ENCODE measurements around the gene MSL1. TPM values are rescaled to one million over a fixed set of nuclear protein-coding genes. Genes with fewer than 3 reads are reported as not detected.

The MSL1 gene
- total and polyA plus RNA-seq, 2 of the 13 experiments (the other 11 are each of a cell fraction or from before 2014, with no cell fraction given): 63.8 to 88.5 TPM

DNA sequence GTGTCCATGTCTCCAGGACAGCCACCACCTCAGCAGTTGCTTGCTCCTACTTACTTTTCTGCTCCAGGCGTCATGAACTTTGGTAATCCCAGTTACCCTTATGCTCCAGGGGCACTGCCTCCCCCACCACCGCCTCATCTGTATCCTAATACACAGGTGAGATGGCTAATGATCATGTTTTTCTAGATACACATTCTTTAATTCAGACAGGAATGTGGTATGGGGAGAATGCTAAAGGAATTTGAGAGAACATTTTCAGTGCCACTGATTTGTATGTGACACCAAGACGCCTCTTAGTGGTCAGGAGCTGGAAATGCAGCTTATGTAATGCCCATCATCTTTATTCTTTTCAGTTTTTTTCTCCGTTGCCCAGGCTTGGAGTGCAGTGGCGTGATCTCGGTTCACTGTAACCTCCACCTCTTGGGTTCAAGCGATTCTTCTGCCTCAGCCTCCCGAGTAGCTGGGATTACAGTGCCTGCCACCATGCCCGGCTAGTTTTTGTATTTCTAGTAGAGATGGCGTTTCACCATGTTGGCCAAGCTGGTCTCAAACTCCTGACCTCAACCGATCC is 46.6 kb downstream of the MSL1 start (continued):
- TF ChIP-seq ZNF788 (CRISPR knock-in tag; IDR thresholded peaks at IDR 0.05; ENCODE audit: borderline replicate concordance): no peak
- 0 out of 2 replicates have a peak, but pooled peaks have one; percentile 56 for TF ChIP-seq ZBTB3 (CRISPR knock-in tag; IDR thresholded peaks at IDR 0.05; ENCODE audit: borderline replicate concordance, low read depth)
- TF ChIP-seq KLF13 (CRISPR knock-in tag; IDR thresholded peaks at IDR 0.05): no peak
- peak; percentile 52; the same call in 1 of the 2 replicates for TF ChIP-seq ERF (CRISPR knock-in tag; IDR thresholded peaks at IDR 0.05)
- 0 out of 2 replicates have a peak, but pooled peaks have one; percentile 59 for TF ChIP-seq ZNF33B (CRISPR knock-in tag; IDR thresholded peaks at IDR 0.05)
- TF ChIP-seq ARID4A (CRISPR knock-in tag; IDR thresholded peaks at IDR 0.05; ENCODE audit: borderline replicate concordance): peak; percentile 29; the same call in 1 of the 2 replicates
- TF ChIP-seq HOXA9 (CRISPR knock-in tag; IDR thresholded peaks at IDR 0.05; ENCODE audit: borderline replicate concordance): no peak
- TF ChIP-seq ZNF383 (CRISPR knock-in tag; IDR thresholded peaks at IDR 0.05; ENCODE audit: borderline replicate concordance): peak; percentile 61; the same call in 1 of the 2 replicates
- TF ChIP-seq ZNF10 (CRISPR knock-in tag; IDR thresholded peaks at IDR 0.05; ENCODE audit: borderline replicate concordance, low read depth): no peak
- TF ChIP-seq ZNF230 (CRISPR knock-in tag; IDR thresholded peaks at IDR 0.05): 0 out of 2 replicates have a peak, but pooled peaks have one; percentile 13
- TF ChIP-seq JUN (CRISPR knock-in tag; IDR thresholded peaks at IDR 0.05): peak; percentile 46; the same call in 1 of the 2 replicates
- no peak for TF ChIP-seq NR1H2 (CRISPR knock-in tag; IDR thresholded peaks at IDR 0.05; ENCODE audit: borderline replicate concordance, low read depth)
- TF ChIP-seq ZNF510 (CRISPR knock-in tag; IDR thresholded peaks at IDR 0.05; ENCODE audit: low read depth): 0 out of 2 replicates have a peak, but pooled peaks have one; percentile 30
- TF ChIP-seq ARID3A (IDR thresholded peaks at IDR 0.05; ENCODE audit: low read depth, low read length): peak; percentile 83
- peak; percentile 40; the same call in 1 of the 2 replicates for TF ChIP-seq RXRB (CRISPR knock-in tag; IDR thresholded peaks at IDR 0.05; ENCODE audit: borderline replicate concordance)
- TF ChIP-seq, protein P1, sequence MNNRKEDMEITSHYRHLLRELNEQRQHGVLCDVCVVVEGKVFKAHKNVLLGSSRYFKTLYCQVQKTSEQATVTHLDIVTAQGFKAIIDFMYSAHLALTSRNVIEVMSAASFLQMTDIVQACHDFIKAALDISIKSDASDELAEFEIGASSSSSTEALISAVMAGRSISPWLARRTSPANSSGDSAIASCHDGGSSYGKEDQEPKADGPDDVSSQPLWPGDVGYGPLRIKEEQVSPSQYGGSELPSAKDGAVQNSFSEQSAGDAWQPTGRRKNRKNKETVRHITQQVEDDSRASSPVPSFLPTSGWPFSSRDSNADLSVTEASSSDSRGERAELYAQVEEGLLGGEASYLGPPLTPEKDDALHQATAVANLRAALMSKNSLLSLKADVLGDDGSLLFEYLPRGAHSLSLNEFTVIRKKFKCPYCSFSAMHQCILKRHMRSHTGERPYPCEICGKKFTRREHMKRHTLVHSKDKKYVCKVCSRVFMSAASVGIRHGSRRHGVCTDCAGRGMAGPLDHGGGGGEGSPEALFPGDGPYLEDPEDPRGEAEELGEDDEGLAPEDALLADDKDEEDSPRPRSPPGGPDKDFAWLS (CRISPR knock-in tag; IDR thresholded peaks at IDR 0.05; ENCODE audit: borderline replicate concordance): no peak
- TF ChIP-seq ZNF605 (CRISPR knock-in tag; IDR thresholded peaks at IDR 0.05): peak; percentile 26; the same call in 1 of the 2 replicates
- TF ChIP-seq TGIF2 (CRISPR knock-in tag; IDR thresholded peaks at IDR 0.05): 0 out of 2 replicates have a peak, but pooled peaks have one; percentile 34
- peak; percentile 96 for TF ChIP-seq ZNF775 (CRISPR knock-in tag; IDR thresholded peaks at IDR 0.05; ENCODE audit: borderline replicate concordance)
- peak; percentile 90 for TF ChIP-seq SMC3 (IDR thresholded peaks at IDR 0.05; ENCODE audit: low read length)
